ENCODE results near the gene SNIP1.

- TF ChIP-seq CTCF (IDR thresholded peaks at IDR 0.05; ENCODE audit: low read length) (no peak), EZH2 (IDR thresholded peaks at IDR 0.05; ENCODE audit: borderline replicate concordance, low read length) (no peak)
Observed at GRCh38 chr1:37553598-37553926, 531 bp downstream of the SNIP1 start.
